C4-2B (cell line): Measurements from ENCODE around the gene GADL1.
A peak's percentile ranks its signal among the peaks of the same experiment; 100 is the strongest.

ENCODE experiments used
- CTCF ChIP-seq: fragments of 450-650 bp; conservative IDR thresholded peaks from 2 replicates; pipeline ENCODE4 v1.5.1; 2017; ENCODE audit warnings: mild to moderate bottlenecking
- ZFX ChIP-seq: fragments of 450-650 bp; IDR thresholded peaks from 2 replicates; pipeline ENCODE4 v1.6.1; 2017

GRCh38 chr3:30693470-30694120 is 200.9 kb downstream of the GADL1 start:
- no peak for TF ChIP-seq ZFX
- TF ChIP-seq CTCF: peak; percentile 87
